ENCODE measurements around the gene CTPS1. TPM values are rescaled to one million over a fixed set of nuclear protein-coding genes. Genes with fewer than 3 reads are reported as not detected.

CTPS1 gene
- total and polyA plus RNA-seq, 4 donors: 26.7 to 60.6 (median 45.0) TPM

GRCh38 chr1:40944326-40944725 lies 35.2 kb upstream of the CTPS1 start:
- WGBS, 2 donors: 3 to 8% methylated on average over 7 of the region's 7 CpGs
- H3K36me3 ChIP-seq (ENCODE audit: control insufficient read depth in 1 of 2, insufficient read depth in 2 of 2, low read length in 1 of 2): no peaks in the 10 kb centered on the region
- H3K4me1 ChIP-seq (ENCODE audit: control insufficient read depth in 1 of 2, insufficient read depth in 2 of 2, low read length in 2 of 2): peaks cover 2% of the 10 kb centered on the region in 2 donors
- peak overlapping the region; percentile 85 to 87 for H3K27ac ChIP-seq (ENCODE audit: low read depth in 1 of 2, low read length in 2 of 2)
- peak; percentile 78 for ATAC-seq (ENCODE audit: low FRiP score)
- intact Hi-C loops (cut with DNase I): loop anchor here (2.0 to 5.0 kb wide), 3 partner anchors 47 to 82 kb away; partner anchors contain the start of gene CITED4 (in 1 of the 2)
- no peak for DNase-seq
- H3K9me3 ChIP-seq (ENCODE audit: control insufficient read depth, low read length): no peaks in the 10 kb centered on the region
- H3K27me3 ChIP-seq (ENCODE audit: control insufficient read depth in 1 of 2, insufficient read depth in 2 of 2, low read length in 1 of 2): no peaks in the 10 kb centered on the region
- no peak overlapping the region for H3K4me3 ChIP-seq (ENCODE audit: low read length in 2 of 2)

GRCh38 chr1:40944841-40945430 lies 34.6 kb upstream of the CTPS1 start:
- Histone ChIP-seq H3K27me3 (ENCODE audit: control insufficient read depth in 1 of 2, insufficient read depth in 2 of 2, low read length in 1 of 2) (no peaks in the 10 kb centered on the region), H3K9me3 (ENCODE audit: control insufficient read depth, low read length) (no peaks in the 10 kb centered on the region), H3K36me3 (ENCODE audit: control insufficient read depth in 1 of 2, insufficient read depth in 2 of 2, low read length in 1 of 2) (no peaks in the 10 kb centered on the region), H3K4me1 (ENCODE audit: control insufficient read depth in 1 of 2, insufficient read depth in 2 of 2, low read length in 2 of 2) (peaks cover 2% of the 10 kb centered on the region in 2 donors), H3K4me3 (ENCODE audit: low read length in 2 of 2) (no peak overlapping the region), H3K27ac (ENCODE audit: low read depth in 1 of 2, low read length in 2 of 2) (peak overlapping the region; percentile 87 to 91)
- WGBS, 2 donors: 11 to 16% methylated on average over 6 of the region's 6 CpGs
- ATAC-seq (ENCODE audit: low FRiP score): peak; percentile 86
- DNase-seq: no peak
- intact Hi-C loops (cut with DNase I): loop anchor here (2.0 to 5.0 kb wide), 3 partner anchors 48 to 82 kb away; partner anchors contain the start of gene CITED4 (in 1 of the 2)

- Histone ChIP-seq H3K36me3 (ENCODE audit: control insufficient read depth in 1 of 2, insufficient read depth in 2 of 2, low read length in 1 of 2) (no peaks in the 10 kb centered on the region), H3K4me1 (ENCODE audit: control insufficient read depth in 1 of 2, insufficient read depth in 2 of 2, low read length in 2 of 2) (peaks cover 2% of the 10 kb centered on the region in 2 donors), H3K4me3 (ENCODE audit: low read length in 2 of 2) (no peak overlapping the region), H3K27ac (ENCODE audit: low read depth in 1 of 2, low read length in 2 of 2) (peak overlapping the region; percentile 87 to 91), H3K9me3 (ENCODE audit: control insufficient read depth, low read length) (no peaks in the 10 kb centered on the region), H3K27me3 (ENCODE audit: control insufficient read depth in 1 of 2, insufficient read depth in 2 of 2, low read length in 1 of 2) (no peaks in the 10 kb centered on the region)
- 17 to 31% methylated on average over 2 of the region's 2 CpGs for WGBS, 2 donors
- DNase-seq: no peak
- intact Hi-C loops (cut with DNase I): loop anchor here in 1 of 2 donors (2.0 kb wide), 1 partner anchor 83 kb away; the partner anchor contains the start of gene CITED4
- no peak for ATAC-seq (ENCODE audit: low FRiP score)
These were observed 34.0 kb upstream of the CTPS1 start for GRCh38 chr1:40945491-40945973.

- peak overlapping the region in 1 of 2 donors; percentile 80 for H3K27ac ChIP-seq (ENCODE audit: low read depth in 1 of 2, low read length in 2 of 2)
- H3K9me3 ChIP-seq (ENCODE audit: control insufficient read depth, low read length): no peaks in the 10 kb centered on the region
- ATAC-seq (ENCODE audit: low FRiP score) (peak; percentile 54), DNase-seq (peak in 1 of 2 donors; percentile 67)
- WGBS, 2 donors: 8 to 11% methylated on average over 9 of the region's 9 CpGs
- H3K27me3 ChIP-seq (ENCODE audit: control insufficient read depth in 1 of 2, insufficient read depth in 2 of 2, low read length in 1 of 2): no peaks in the 10 kb centered on the region
- no peaks in the 10 kb centered on the region for H3K36me3 ChIP-seq (ENCODE audit: control insufficient read depth in 1 of 2, insufficient read depth in 2 of 2, low read length in 1 of 2)
- peaks cover 0 to 2% of the 10 kb centered on the region in 2 donors for H3K4me1 ChIP-seq (ENCODE audit: control insufficient read depth in 1 of 2, insufficient read depth in 2 of 2, low read length in 2 of 2)
- no peak overlapping the region for H3K4me3 ChIP-seq (ENCODE audit: low read length in 2 of 2)
- intact Hi-C loops (cut with DNase I): no loop called here
These were observed 30.6 kb upstream of the CTPS1 start for GRCh38 chr1:40948741-40949443.

- no peak overlapping the region for H3K27ac ChIP-seq (ENCODE audit: low read depth in 1 of 2, low read length in 2 of 2)
- H3K4me3 ChIP-seq (ENCODE audit: low read length in 2 of 2): no peak overlapping the region
- no peaks in the 10 kb centered on the region for H3K9me3 ChIP-seq (ENCODE audit: control insufficient read depth, low read length)
- ATAC-seq (ENCODE audit: low FRiP score) (no peak), DNase-seq (no peak)
- H3K4me1 ChIP-seq (ENCODE audit: control insufficient read depth in 1 of 2, insufficient read depth in 2 of 2, low read length in 2 of 2): peaks cover 0 to 2% of the 10 kb centered on the region in 2 donors
- intact Hi-C loops (cut with DNase I): no loop called here
- no peaks in the 10 kb centered on the region for H3K36me3 ChIP-seq (ENCODE audit: control insufficient read depth in 1 of 2, insufficient read depth in 2 of 2, low read length in 1 of 2)
- no peaks in the 10 kb centered on the region for H3K27me3 ChIP-seq (ENCODE audit: control insufficient read depth in 1 of 2, insufficient read depth in 2 of 2, low read length in 1 of 2)
- 83 to 94% methylated on average over 6 of the region's 6 CpGs for WGBS, 2 donors
These were observed 29.9 kb upstream of the CTPS1 start for GRCh38 chr1:40949563-40949962.

- H3K36me3 ChIP-seq (ENCODE audit: control insufficient read depth in 1 of 2, insufficient read depth in 2 of 2, low read length in 1 of 2): no peaks in the 10 kb centered on the region
- WGBS, 2 donors: 16 to 17% methylated on average over 17 of the region's 17 CpGs
- H3K27ac ChIP-seq (ENCODE audit: low read depth in 1 of 2, low read length in 2 of 2): no peak overlapping the region
- no peaks in the 10 kb centered on the region for H3K9me3 ChIP-seq (ENCODE audit: control insufficient read depth, low read length)
- ATAC-seq (ENCODE audit: low FRiP score) (peak; percentile 87), DNase-seq (peak; percentile 74 to 90)
- H3K4me1 ChIP-seq (ENCODE audit: control insufficient read depth in 1 of 2, insufficient read depth in 2 of 2, low read length in 2 of 2): no peaks in the 10 kb centered on the region
- no peak overlapping the region for H3K4me3 ChIP-seq (ENCODE audit: low read length in 2 of 2)
- H3K27me3 ChIP-seq (ENCODE audit: control insufficient read depth in 1 of 2, insufficient read depth in 2 of 2, low read length in 1 of 2): no peaks in the 10 kb centered on the region
- intact Hi-C loops (cut with DNase I): loop anchor here (1.0 to 5.0 kb wide), 4 partner anchors 103 to 345 kb away; no protein-coding TSS in a partner anchor
These were observed 27.4 kb upstream of the CTPS1 start for GRCh38 chr1:40951943-40952743.

GRCh38 chr1:40952744-40953315 lies 26.7 kb upstream of the CTPS1 start:
- no peak overlapping the region for H3K4me3 ChIP-seq (ENCODE audit: low read length in 2 of 2)
- no peak for DNase-seq
- no peaks in the 10 kb centered on the region for H3K9me3 ChIP-seq (ENCODE audit: control insufficient read depth, low read length)
- H3K27me3 ChIP-seq (ENCODE audit: control insufficient read depth in 1 of 2, insufficient read depth in 2 of 2, low read length in 1 of 2): no peaks in the 10 kb centered on the region
- intact Hi-C loops (cut with DNase I): loop anchor here (1.0 to 5.0 kb wide), 4 partner anchors 104 to 346 kb away; no protein-coding TSS in a partner anchor
- no peak overlapping the region for H3K27ac ChIP-seq (ENCODE audit: low read depth in 1 of 2, low read length in 2 of 2)
- 45 to 47% methylated on average over 6 of the region's 6 CpGs for WGBS, 2 donors
- H3K36me3 ChIP-seq (ENCODE audit: control insufficient read depth in 1 of 2, insufficient read depth in 2 of 2, low read length in 1 of 2): no peaks in the 10 kb centered on the region
- ATAC-seq (ENCODE audit: low FRiP score): no peak
- H3K4me1 ChIP-seq (ENCODE audit: control insufficient read depth in 1 of 2, insufficient read depth in 2 of 2, low read length in 2 of 2): no peaks in the 10 kb centered on the region

GRCh38 chr1:40954626-40955025 lies 24.9 kb upstream of the CTPS1 start:
- Histone ChIP-seq H3K4me1 (ENCODE audit: control insufficient read depth in 1 of 2, insufficient read depth in 2 of 2, low read length in 2 of 2) (no peaks in the 10 kb centered on the region), H3K27me3 (ENCODE audit: control insufficient read depth in 1 of 2, insufficient read depth in 2 of 2, low read length in 1 of 2) (no peaks in the 10 kb centered on the region), H3K4me3 (ENCODE audit: low read length in 2 of 2) (no peak overlapping the region), H3K36me3 (ENCODE audit: control insufficient read depth in 1 of 2, insufficient read depth in 2 of 2, low read length in 1 of 2) (no peaks in the 10 kb centered on the region), H3K9me3 (ENCODE audit: control insufficient read depth, low read length) (no peaks in the 10 kb centered on the region), H3K27ac (ENCODE audit: low read depth in 1 of 2, low read length in 2 of 2) (no peak overlapping the region)
- no peak for DNase-seq
- 60 to 67% methylated on average over 7 to 9 of the region's 9 CpGs for WGBS, 2 donors
- no peak for ATAC-seq (ENCODE audit: low FRiP score)
- intact Hi-C loops (cut with DNase I): loop anchor here in 1 of 2 donors (5.0 kb wide), 1 partner anchor 347 kb away; no protein-coding TSS in a partner anchor

Measured in aorta (tissue), 5 donors.